Loucy (cell line): ENCODE data around the gene BMF.

Experiments used
- H2AFZ ChIP-seq: fragments of 200-600 bp; sonication (generic); 2 replicates; pipeline ENCODE4 v1.6.0; 2016; ENCODE audit warnings: antibody characterized with exemption, mild to moderate bottlenecking, low read length, moderate library complexity
- H3F3A ChIP-seq: fragments of 200-600 bp; 2 replicates; pipeline ENCODE4 v1.6.0; 2016; ENCODE audit warnings: antibody characterized with exemption, low read depth, mild to moderate bottlenecking
- H3K27me3 ChIP-seq: fragments of 200-600 bp; sonication (generic); 2 replicates; pipeline ENCODE4 v1.6.1; 2014; ENCODE audit warnings: low read length, mild to moderate bottlenecking; ENCODE audit not compliant: insufficient read depth, poor library complexity, severe bottlenecking
- H3K36me3 ChIP-seq: fragments of 200-600 bp; sonication (generic); 2 replicates; pipeline ENCODE4 v1.6.1; 2016; ENCODE audit warnings: low read length; ENCODE audit not compliant: insufficient read depth
- H3K4me1 ChIP-seq: fragments of 200-600 bp; sonication (generic); 2 replicates; pipeline ENCODE4 v1.5.1; 2014; ENCODE audit warnings: low read length, mild to moderate bottlenecking; ENCODE audit not compliant: insufficient read depth, poor library complexity, severe bottlenecking
- H3K4me2 ChIP-seq: fragments of 200-600 bp; sonication (generic); 2 replicates; pipeline ENCODE4 v1.6.0; 2014; ENCODE audit warnings: antibody characterized with exemption, low read length, low read depth, mild to moderate bottlenecking; ENCODE audit not compliant: poor library complexity, severe bottlenecking
- H3K4me3 ChIP-seq: fragments of 200-600 bp; sonication (generic); 2 replicates; pipeline ENCODE4 v1.5.1; 2014; ENCODE audit warnings: low read length, mild to moderate bottlenecking, mixed read lengths; ENCODE audit not compliant: poor library complexity, severe bottlenecking
- H3K79me2 ChIP-seq: fragments of 200-600 bp; sonication (generic); 2 replicates; pipeline ENCODE4 v1.6.1; 2014; ENCODE audit warnings: low read length; ENCODE audit not compliant: insufficient read depth
- H3K9ac ChIP-seq: fragments of 200-600 bp; sonication (generic); 2 replicates; pipeline ENCODE4 v1.6.0; 2014; ENCODE audit warnings: mild to moderate bottlenecking, low read depth, low read length, moderate library complexity; ENCODE audit not compliant: poor library complexity, severe bottlenecking
- H3K9me2 ChIP-seq: fragments of 200-600 bp; sonication (generic); replicated peaks from 2 replicates; pipeline ENCODE4 v1.6.1; 2016; ENCODE audit warnings: low read depth, low read length, mixed read lengths
- H3K9me3 ChIP-seq: fragments of 200-600 bp; sonication (generic); 2 replicates; pipeline ENCODE4 v1.6.1; 2014; ENCODE audit warnings: mild to moderate bottlenecking, antibody characterized with exemption, low read length, low read depth; ENCODE audit not compliant: insufficient read depth
- H4K20me1 ChIP-seq: fragments of 200-600 bp; sonication (generic); 2 replicates; pipeline ENCODE4 v1.6.0; 2014; ENCODE audit warnings: antibody characterized with exemption, low read length, mild to moderate bottlenecking; ENCODE audit not compliant: insufficient read depth, poor library complexity, severe bottlenecking
- CTCF ChIP-seq: fragments of 200-600 bp; sonication (generic); conservative IDR thresholded peaks from 2 replicates; pipeline ENCODE4 v1.5.1; 2014; ENCODE audit warnings: mild to moderate bottlenecking, antibody characterized with exemption, low read length
- EZH2phosphoT487 ChIP-seq: fragments of 200-600 bp; IDR thresholded peaks from 2 replicates; pipeline ENCODE4 v1.6.1; 2018; ENCODE audit warnings: antibody characterized with exemption, mild to moderate bottlenecking, moderate library complexity, borderline replicate concordance

The BMF gene

GRCh38 chr15:40090774-40091455, 17.8 kb downstream of the BMF start:
- Histone ChIP-seq H3K4me2 (no peak overlapping the region), H3K9ac (no peak overlapping the region), H3F3A (no peaks in the 10 kb centered on the region), H3K4me3 (no peak overlapping the region), H2AFZ (no peak overlapping the region), H4K20me1 (no peaks in the 10 kb centered on the region), H3K27me3 (no peaks in the 10 kb centered on the region), H3K9me3 (no peaks in the 10 kb centered on the region), H3K79me2 (no peaks in the 10 kb centered on the region), H3K36me3 (peaks cover 12% of the 10 kb centered on the region; the same call in 1 of the 2 replicates), H3K4me1 (peaks cover 26% of the 10 kb centered on the region), H3K9me2 (no peaks in the 10 kb centered on the region)
- no peak for TF ChIP-seq EZH2phosphoT487
- TF ChIP-seq CTCF: no peak

GRCh38 chr15:40088929-40089755, 19.5 kb downstream of the BMF start:
- TF ChIP-seq EZH2phosphoT487 (no peak), CTCF (no peak)
- Histone ChIP-seq H2AFZ (no peak overlapping the region), H4K20me1 (no peaks in the 10 kb centered on the region), H3K9me3 (no peaks in the 10 kb centered on the region), H3K4me2 (no peak overlapping the region), H3F3A (no peaks in the 10 kb centered on the region), H3K36me3 (peaks cover 12% of the 10 kb centered on the region; the same call in 1 of the 2 replicates), H3K9ac (no peak overlapping the region), H3K4me3 (no peak overlapping the region), H3K79me2 (no peaks in the 10 kb centered on the region), H3K9me2 (no peaks in the 10 kb centered on the region), H3K4me1 (peaks cover 13% of the 10 kb centered on the region), H3K27me3 (no peaks in the 10 kb centered on the region)

- peaks cover 12% of the 10 kb centered on the region; the same call in 1 of the 2 replicates for H3K36me3 ChIP-seq
- H3K4me1 ChIP-seq: peaks cover 21% of the 10 kb centered on the region
- H3K9ac ChIP-seq: no peak overlapping the region
- no peaks in the 10 kb centered on the region for H3F3A ChIP-seq
- H4K20me1 ChIP-seq: no peaks in the 10 kb centered on the region
- H3K79me2 ChIP-seq: no peaks in the 10 kb centered on the region
- no peak overlapping the region for H3K4me2 ChIP-seq
- H2AFZ ChIP-seq: no peak overlapping the region
- TF ChIP-seq EZH2phosphoT487 (no peak), CTCF (no peak)
- H3K27me3 ChIP-seq: no peaks in the 10 kb centered on the region
- no peaks in the 10 kb centered on the region for H3K9me3 ChIP-seq
- no peaks in the 10 kb centered on the region for H3K9me2 ChIP-seq
- no peak overlapping the region for H3K4me3 ChIP-seq
Observed at GRCh38 chr15:40087991-40088928, 20.4 kb downstream of the BMF start.
